Lower lobe of right lung (tissue), 2 donors: ENCODE measurements around the gene FBLIM1. TPM values are rescaled to one million over a fixed set of nuclear protein-coding genes. Genes with fewer than 3 reads are reported as not detected.

Experiments
- ATAC-seq, 2 donors: fragments of 200-7000 bp; cut with Tn5 transposase; one replicate each; pipeline ENCODE4 v1.9.1; 2020 to 2022; ENCODE audit warnings: mild to moderate bottlenecking in 2 of 2, moderate library complexity in 2 of 2
- DNase-seq: peaks from one replicate; pipeline ENCODE4 v3.0.0-alpha.2; 2020
- H3K27ac ChIP-seq: fragments of 200-600 bp; one replicate; pipeline ENCODE4 v1.8.0; 2022
- H3K27me3 ChIP-seq: fragments of 200-600 bp; one replicate; pipeline ENCODE4 v1.8.0; 2022; ENCODE audit warnings: low read depth
- H3K36me3 ChIP-seq: fragments of 200-600 bp; one replicate; pipeline ENCODE4 v1.8.0; 2022; ENCODE audit warnings: mild to moderate bottlenecking
- H3K4me1 ChIP-seq: fragments of 200-600 bp; one replicate; pipeline ENCODE4 v1.8.0; 2022
- H3K4me3 ChIP-seq: fragments of 200-600 bp; one replicate; pipeline ENCODE4 v1.8.0; 2022; ENCODE audit warnings: mild to moderate bottlenecking
- H3K9me3 ChIP-seq: fragments of 200-600 bp; one replicate; pipeline ENCODE4 v1.8.0; 2022
- intact Hi-C: fragments of 100-400 bp; cut with DNase I; formaldehyde crosslinking; loops from one replicate; pipeline ENCODE4 v1.11.0; 2022
- total RNA-seq: library from RNA; stranded (reverse); fragmentation: NEBNext Ultra II Directional; extraction: Animal tissue kit (Norgen Biotek cat#: 25700); gene quantifications from one replicate; pipeline ENCODE4 v1.2.1, GENCODE V29; 2021
- TF ChIP-seq, protein P1 (sequence below): fragments of 200-600 bp; IDR thresholded peaks from one replicate; pipeline ENCODE4 v1.8.0; 2022; ENCODE audit warnings: antibody characterized with exemption, mild to moderate bottlenecking
- donor health status: DM: no; HTN: yes; CAD: no; lungs with severe emphysema.

FBLIM1 gene
- total RNA-seq, 1 donor from 2014 or later = 20.1 TPM

DNA sequence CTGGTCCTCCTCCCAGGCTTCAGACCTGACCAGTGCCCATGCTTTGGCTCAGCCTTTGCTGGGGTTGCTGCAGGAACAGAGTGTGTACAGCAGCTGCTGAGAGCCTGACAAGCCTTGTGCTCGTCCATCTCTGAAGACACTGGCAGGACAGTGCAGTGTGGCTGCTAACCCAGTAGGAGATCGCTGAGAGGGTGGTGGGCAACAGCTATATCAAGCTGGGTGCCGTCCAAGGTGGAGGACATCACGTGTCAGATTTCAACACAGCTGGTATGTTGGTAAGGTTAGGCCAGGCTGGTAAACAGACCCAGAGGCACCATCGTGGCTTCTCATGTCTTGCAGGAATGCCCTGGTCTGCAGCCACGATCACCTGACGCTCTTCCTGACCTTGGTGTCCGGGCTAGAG lies 40.4 kb upstream of the FBLIM1 start:
- H3K27ac ChIP-seq = peak overlapping the region; percentile 68
- intact Hi-C loops = no loop called here
- peak; percentile 23 to 43 for ATAC-seq

DNA sequence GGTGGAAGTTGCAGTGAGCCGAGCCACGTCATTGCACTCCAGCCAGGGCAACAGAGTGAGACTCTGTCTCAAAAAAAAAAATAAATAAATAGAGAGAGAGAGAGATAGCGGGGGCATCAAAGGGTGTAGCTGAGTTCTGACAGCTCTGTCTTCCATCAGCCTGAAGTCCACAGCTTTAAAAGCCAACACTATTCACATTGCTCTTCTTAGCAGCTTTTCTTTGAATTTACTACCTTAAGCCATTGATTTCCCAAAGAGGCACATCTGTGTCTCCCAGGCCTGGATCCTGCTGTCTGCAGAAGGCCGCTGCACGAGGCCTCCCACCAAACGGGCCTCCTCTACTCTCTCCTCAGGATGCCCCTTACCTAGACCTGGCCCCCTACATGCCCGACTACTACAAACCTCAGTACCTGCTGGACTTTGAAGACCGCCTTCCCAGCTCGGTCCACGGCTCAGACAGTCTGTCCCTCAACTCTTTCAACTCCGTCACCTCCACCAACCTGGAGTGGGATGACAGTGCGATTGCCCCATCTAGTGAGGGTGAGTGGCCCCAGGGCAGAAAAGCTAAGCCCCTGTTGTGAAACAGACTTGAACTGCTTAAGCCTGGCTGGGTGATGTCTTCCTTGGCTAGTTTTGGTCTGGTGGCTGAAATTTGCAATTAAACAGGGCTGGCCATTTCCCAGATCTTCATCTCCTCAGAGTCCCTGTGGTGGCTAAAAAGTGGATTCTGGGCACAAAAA lies 39.0 kb upstream of the FBLIM1 start:
- TF ChIP-seq, protein P1, sequence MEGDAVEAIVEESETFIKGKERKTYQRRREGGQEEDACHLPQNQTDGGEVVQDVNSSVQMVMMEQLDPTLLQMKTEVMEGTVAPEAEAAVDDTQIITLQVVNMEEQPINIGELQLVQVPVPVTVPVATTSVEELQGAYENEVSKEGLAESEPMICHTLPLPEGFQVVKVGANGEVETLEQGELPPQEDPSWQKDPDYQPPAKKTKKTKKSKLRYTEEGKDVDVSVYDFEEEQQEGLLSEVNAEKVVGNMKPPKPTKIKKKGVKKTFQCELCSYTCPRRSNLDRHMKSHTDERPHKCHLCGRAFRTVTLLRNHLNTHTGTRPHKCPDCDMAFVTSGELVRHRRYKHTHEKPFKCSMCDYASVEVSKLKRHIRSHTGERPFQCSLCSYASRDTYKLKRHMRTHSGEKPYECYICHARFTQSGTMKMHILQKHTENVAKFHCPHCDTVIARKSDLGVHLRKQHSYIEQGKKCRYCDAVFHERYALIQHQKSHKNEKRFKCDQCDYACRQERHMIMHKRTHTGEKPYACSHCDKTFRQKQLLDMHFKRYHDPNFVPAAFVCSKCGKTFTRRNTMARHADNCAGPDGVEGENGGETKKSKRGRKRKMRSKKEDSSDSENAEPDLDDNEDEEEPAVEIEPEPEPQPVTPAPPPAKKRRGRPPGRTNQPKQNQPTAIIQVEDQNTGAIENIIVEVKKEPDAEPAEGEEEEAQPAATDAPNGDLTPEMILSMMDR = no peak

More for the DNA sequence above, 40.4 kb upstream of the FBLIM1 start:
- peaks cover 47% of the 10 kb centered on the region for H3K4me1 ChIP-seq
- no peaks in the 10 kb centered on the region for H3K27me3 ChIP-seq
- no peak for DNase-seq
- H3K9me3 ChIP-seq = no peaks in the 10 kb centered on the region
- TF ChIP-seq, protein P1 = no peak
- H3K4me3 ChIP-seq = no peak overlapping the region
- H3K36me3 ChIP-seq = peaks cover 75% of the 10 kb centered on the region

GRCh38 chr1:15720861-15721260 lies 37.7 kb upstream of the FBLIM1 start:
- no peak for DNase-seq
- Histone ChIP-seq H3K4me3 (no peak overlapping the region), H3K27ac (no peak overlapping the region), H3K27me3 (no peaks in the 10 kb centered on the region), H3K36me3 (peaks cover 95% of the 10 kb centered on the region), H3K9me3 (no peaks in the 10 kb centered on the region), H3K4me1 (peaks cover 23% of the 10 kb centered on the region)
- ATAC-seq = no peak
- TF ChIP-seq, protein P1 = no peak
- intact Hi-C loops = no loop called here

More for the DNA sequence above, 39.0 kb upstream of the FBLIM1 start:
- Histone ChIP-seq H3K4me3 (no peak overlapping the region), H3K4me1 (peaks cover 34% of the 10 kb centered on the region), H3K36me3 (peaks cover 84% of the 10 kb centered on the region), H3K9me3 (no peaks in the 10 kb centered on the region), H3K27ac (no peak overlapping the region), H3K27me3 (no peaks in the 10 kb centered on the region)
- DNase-seq (no peak), ATAC-seq (no peak)
- intact Hi-C loops = no loop called here

- H3K9me3 ChIP-seq = no peaks in the 10 kb centered on the region
- no peak overlapping the region for H3K27ac ChIP-seq
- peaks cover 9% of the 10 kb centered on the region for H3K4me1 ChIP-seq
- intact Hi-C loops = no loop called here
- peaks cover 95% of the 10 kb centered on the region for H3K36me3 ChIP-seq
- no peak overlapping the region for H3K4me3 ChIP-seq
- TF ChIP-seq, protein P1 = no peak
- ATAC-seq = no peak
- H3K27me3 ChIP-seq = no peaks in the 10 kb centered on the region
- DNase-seq = no peak
Observed at GRCh38 chr1:15722411-15722810, 36.2 kb upstream of the FBLIM1 start.

DNA sequence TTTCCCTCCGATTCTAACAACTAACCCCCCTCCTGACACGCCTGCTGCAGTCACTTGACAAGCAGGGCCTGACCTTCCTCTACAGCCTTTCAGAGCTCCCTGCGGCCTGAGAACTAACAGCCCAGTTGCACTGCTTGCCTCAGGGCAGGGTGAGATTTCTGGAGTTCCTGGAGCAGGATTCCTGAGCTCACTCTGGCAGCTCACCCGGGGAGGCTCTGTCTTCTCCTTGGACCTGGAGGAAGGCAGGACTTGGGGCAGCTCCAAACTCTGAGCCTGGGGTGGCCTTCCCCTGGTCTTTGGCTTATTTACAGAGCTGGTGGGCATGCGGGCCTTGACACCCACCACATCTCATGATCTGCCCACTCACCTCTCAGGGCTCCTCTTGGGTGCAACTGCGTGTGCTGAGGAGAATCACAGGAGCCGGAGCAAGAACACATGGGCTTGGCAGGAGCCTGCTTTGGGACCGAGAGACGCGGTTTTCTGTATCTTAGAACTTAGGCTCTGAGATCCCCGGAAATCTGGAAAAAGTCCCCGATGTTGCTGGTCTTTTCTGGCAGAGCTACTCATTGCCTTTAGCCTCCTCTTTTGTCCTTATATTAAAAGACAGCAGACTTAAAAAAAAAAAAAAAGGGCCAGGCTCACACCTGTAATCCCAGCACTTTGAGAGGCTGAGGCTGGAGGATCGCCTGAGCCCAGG lies 35.6 kb upstream of the FBLIM1 start:
- Histone ChIP-seq H3K4me3 (no peak overlapping the region), H3K4me1 (peaks cover 3% of the 10 kb centered on the region), H3K36me3 (peaks cover 95% of the 10 kb centered on the region), H3K9me3 (no peaks in the 10 kb centered on the region), H3K27me3 (no peaks in the 10 kb centered on the region), H3K27ac (no peak overlapping the region)
- no peak for ATAC-seq
- intact Hi-C loops = no loop called here
- TF ChIP-seq, protein P1 = no peak
- DNase-seq = no peak
